ENCODE measurements around the gene NAA80. TPM values are rescaled to one million over a fixed set of nuclear protein-coding genes. Genes with fewer than 3 reads are reported as not detected.
A peak's percentile ranks its signal among the peaks of the same experiment; 100 is the strongest.

Gene NAA80
- total RNA-seq, 4 donors from 2014 or later, result 12.5 to 22.1 (median 14.8) TPM

GRCh38 chr3:50254577-50255250, 44.5 kb downstream of the NAA80 start:
- peak; percentile 41 to 57 for DNase-seq
- intact Hi-C loops (cut with DNase I; ENCODE audit: low total_unique reads), result no loop called here
- no peak overlapping the region for H3K4me3 ChIP-seq

DNA sequence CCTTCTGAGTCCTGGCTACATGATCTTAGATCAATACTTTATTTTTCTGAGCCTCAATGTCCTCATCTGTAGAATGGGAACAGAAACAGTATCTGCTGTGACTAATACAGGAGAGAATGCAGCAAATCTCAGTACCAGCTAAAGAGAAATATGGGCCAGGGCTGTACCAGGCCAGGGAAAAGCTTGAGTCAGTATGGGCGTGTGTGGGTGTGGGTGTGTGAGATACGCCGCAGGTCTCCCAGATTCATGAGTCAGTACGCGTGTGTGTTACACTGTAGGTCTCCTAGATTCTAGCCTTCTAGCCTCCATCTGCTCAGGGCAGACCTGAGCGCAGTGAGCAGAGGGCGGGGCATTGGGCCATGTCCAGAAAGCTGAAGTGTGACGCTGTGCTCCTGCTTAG, 48.0 kb downstream of the NAA80 start:
- TF ChIP-seq POLR2A (IDR thresholded peaks at IDR 0.05) (no peak), CTCF (IDR thresholded peaks at IDR 0.05 in 4 of 5, conservative IDR thresholded peaks at IDR 0.05 in 1 of 5) (no peak)
- in situ Hi-C loops (cut with MboI; ENCODE audit: low sequenced_read_pairs in 4 of 4), result no loop called here
- no peaks in the 10 kb centered on the region for H3K27me3 ChIP-seq
- no peak for DNase-seq
- no peak for ATAC-seq
- H3K9me3 ChIP-seq, result no peaks in the 10 kb centered on the region
- peaks cover 55 to 75% of the 10 kb centered on the region in 2 donors for H3K4me1 ChIP-seq
- no peak overlapping the region for H3K4me3 ChIP-seq
- H3K27ac ChIP-seq, result peak overlapping the region; percentile 80 to 96 (median 87)
- H3K36me3 ChIP-seq, result peaks cover 0 to 14% of the 10 kb centered on the region in 2 donors
- intact Hi-C loops (cut with DNase I; ENCODE audit: low total_unique reads), result no loop called here

More at GRCh38 chr3:50254577-50255250, 44.5 kb downstream of the NAA80 start:
- in situ Hi-C loops (cut with MboI; ENCODE audit: low sequenced_read_pairs in 4 of 4), result no loop called here
- Histone ChIP-seq H3K36me3 (peaks cover 0 to 39% of the 10 kb centered on the region in 2 donors), H3K4me1 (peaks cover 28 to 55% of the 10 kb centered on the region in 2 donors), H3K27ac (peak overlapping the region; percentile 78 to 96 (median 87)), H3K27me3 (no peaks in the 10 kb centered on the region), H3K9me3 (no peaks in the 10 kb centered on the region)
- no peak for TF ChIP-seq CTCF (IDR thresholded peaks at IDR 0.05 in 4 of 5, conservative IDR thresholded peaks at IDR 0.05 in 1 of 5)
- peak; percentile 35 to 65 for TF ChIP-seq POLR2A (IDR thresholded peaks at IDR 0.05)
- ATAC-seq, result peak; percentile 45 to 59

DNA sequence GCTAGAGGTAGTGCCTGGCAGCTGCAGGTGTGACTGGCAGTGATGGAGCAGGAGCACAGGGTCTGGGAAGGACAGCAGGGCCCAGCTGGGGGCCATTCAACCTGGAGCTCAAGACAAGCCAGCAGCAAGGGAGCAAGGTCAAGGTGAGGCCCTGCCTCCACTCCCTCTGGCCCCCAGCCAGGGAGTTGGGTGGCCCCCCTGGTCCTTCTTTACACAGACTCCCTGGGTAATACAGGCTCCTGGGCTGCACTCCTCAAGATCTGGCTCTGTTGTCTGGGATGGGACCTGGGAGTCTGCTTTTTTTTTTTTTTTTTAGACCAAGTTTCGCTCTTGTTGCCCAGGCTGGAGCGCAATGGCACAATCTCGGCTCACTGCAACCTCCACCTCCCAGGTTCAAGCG, 48.7 kb downstream of the NAA80 start:
- TF ChIP-seq POLR2A (IDR thresholded peaks at IDR 0.05) (no peak), CTCF (IDR thresholded peaks at IDR 0.05 in 4 of 5, conservative IDR thresholded peaks at IDR 0.05 in 1 of 5) (no peak)
- no peak for ATAC-seq
- peak overlapping the region; percentile 80 to 96 (median 87) for H3K27ac ChIP-seq

DNA sequence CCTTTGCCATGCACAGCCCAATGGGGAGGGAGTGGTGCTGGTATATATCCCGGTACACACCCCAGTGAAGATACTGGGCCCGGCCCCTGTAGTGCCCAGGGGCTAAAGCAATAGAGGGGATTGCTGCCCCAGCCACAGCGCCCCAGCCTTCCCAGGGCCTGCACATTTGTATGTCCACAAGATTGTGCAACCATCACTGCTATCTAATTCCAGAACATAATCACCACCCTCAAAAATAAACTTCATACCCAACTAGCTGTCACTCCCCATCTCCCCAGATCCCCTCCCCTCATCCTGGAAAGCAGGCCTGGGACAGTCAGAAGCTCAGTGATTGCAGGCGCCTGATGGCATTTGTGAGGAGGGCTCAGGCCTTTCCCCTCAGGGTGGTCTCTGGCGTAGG, 49.7 kb downstream of the NAA80 start:
- H3K36me3 ChIP-seq, result peaks cover 0 to 12% of the 10 kb centered on the region in 2 donors
- H3K9me3 ChIP-seq, result no peaks in the 10 kb centered on the region
- no peak for DNase-seq
- intact Hi-C loops (cut with DNase I; ENCODE audit: low total_unique reads) (no loop called here), in situ Hi-C loops (cut with MboI; ENCODE audit: low sequenced_read_pairs in 4 of 4) (no loop called here)
- H3K4me1 ChIP-seq, result peaks cover 65 to 73% of the 10 kb centered on the region in 2 donors
- H3K4me3 ChIP-seq, result no peak overlapping the region
- peak overlapping the region; percentile 80 to 96 (median 87) for H3K27ac ChIP-seq
- no peaks in the 10 kb centered on the region for H3K27me3 ChIP-seq
- ATAC-seq, result peak; percentile 36 to 45
- no peak for TF ChIP-seq POLR2A (IDR thresholded peaks at IDR 0.05)

More for the DNA sequence above, 48.7 kb downstream of the NAA80 start:
- intact Hi-C loops (cut with DNase I; ENCODE audit: low total_unique reads), result no loop called here
- H3K9me3 ChIP-seq, result no peaks in the 10 kb centered on the region
- peaks cover 60 to 79% of the 10 kb centered on the region in 2 donors for H3K4me1 ChIP-seq
- H3K27me3 ChIP-seq, result no peaks in the 10 kb centered on the region
- no peak overlapping the region for H3K4me3 ChIP-seq
- DNase-seq, result no peak
- H3K36me3 ChIP-seq, result peaks cover 0 to 12% of the 10 kb centered on the region in 2 donors
- in situ Hi-C loops (cut with MboI; ENCODE audit: low sequenced_read_pairs in 4 of 4), result no loop called here

DNA sequence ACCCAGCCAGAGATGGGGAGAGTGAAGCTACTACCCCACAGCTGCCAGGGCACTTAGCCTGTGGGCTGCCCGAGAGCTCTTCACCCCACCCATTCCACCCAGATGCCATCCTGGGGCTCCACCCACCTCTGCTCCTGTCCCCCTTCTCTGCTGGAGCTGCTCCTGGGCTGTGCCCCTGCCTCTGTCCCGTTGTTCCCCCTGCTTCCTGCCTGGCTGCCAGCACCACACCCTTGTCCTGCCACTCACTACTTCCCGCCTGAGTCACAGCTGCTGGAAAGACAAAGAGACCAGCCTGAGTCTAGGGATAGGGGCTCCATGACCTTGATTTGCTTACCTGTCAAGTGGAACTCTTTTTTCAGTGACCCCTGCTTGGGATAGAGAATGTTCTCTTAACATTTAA, 50.8 kb downstream of the NAA80 start:
- H3K27me3 ChIP-seq, result no peaks in the 10 kb centered on the region
- intact Hi-C loops (cut with DNase I; ENCODE audit: low total_unique reads) (no loop called here), in situ Hi-C loops (cut with MboI; ENCODE audit: low sequenced_read_pairs in 4 of 4) (no loop called here)
- peaks cover 0 to 10% of the 10 kb centered on the region in 2 donors for H3K36me3 ChIP-seq
- peak overlapping the region; percentile 80 to 96 (median 87) for H3K27ac ChIP-seq
- TF ChIP-seq POLR2A (IDR thresholded peaks at IDR 0.05), result peak in 1 of 2 donors; percentile 39
- TF ChIP-seq CTCF (IDR thresholded peaks at IDR 0.05 in 4 of 5, conservative IDR thresholded peaks at IDR 0.05 in 1 of 5), result no peak
- peaks cover 63 to 75% of the 10 kb centered on the region in 2 donors for H3K4me1 ChIP-seq
- ATAC-seq (peak; percentile 44 to 55), DNase-seq (peak in 1 of 2 donors; percentile 60)
- no peaks in the 10 kb centered on the region for H3K9me3 ChIP-seq
- no peak overlapping the region for H3K4me3 ChIP-seq
